K562 (cell line): Measurements from ENCODE around the gene LCNL1. TPM values are rescaled to one million over a fixed set of nuclear protein-coding genes. Genes with fewer than 3 reads are reported as not detected.

Source experiments
- ARID4B ChIP-seq: sonication (generic); formaldehyde crosslinking; IDR thresholded peaks from 2 replicates; pipeline ENCODE4 v1.8.0; 2022; ENCODE audit warnings: mild to moderate bottlenecking, missing genetic modification reagents
- ATF7 ChIP-seq: fragments of 450-650 bp; IDR thresholded peaks from 2 replicates; pipeline ENCODE4 v1.7.1; 2014; ENCODE audit warnings: mild to moderate bottlenecking, moderate library complexity
- CEBPZ ChIP-seq: fragments of 150-350 bp; IDR thresholded peaks from 2 replicates; pipeline ENCODE4 v1.6.1; 2014; ENCODE audit warnings: low read depth, mild to moderate bottlenecking, low read length, borderline replicate concordance
- CREB3 ChIP-seq: fragments of 450-650 bp; conservative IDR thresholded peaks from 2 replicates; pipeline ENCODE4 v1.6.1; 2016; ENCODE audit warnings: missing genetic modification characterization, low read depth, mild to moderate bottlenecking, missing compliant biosample characterization, moderate library complexity
- ELF4 ChIP-seq: fragments of 450-650 bp; formaldehyde crosslinking; IDR thresholded peaks from 2 replicates; pipeline ENCODE4 v1.4.0; 2022; ENCODE audit warnings: missing genetic modification characterization
- ETV1 ChIP-seq: fragments of 450-650 bp; conservative IDR thresholded peaks from 2 replicates; pipeline ENCODE4 v1.6.1; 2016; ENCODE audit warnings: missing genetic modification characterization, control low read depth, low read depth, missing compliant biosample characterization
- GMEB1 ChIP-seq: fragments of 250-450 bp; sonication (Bioruptor Pico); IDR thresholded peaks from 2 replicates; pipeline ENCODE4 v1.4.0; 2020; ENCODE audit warnings: mild to moderate bottlenecking
- HDAC6 ChIP-seq: IDR thresholded peaks from 2 replicates; pipeline ENCODE4 v1.6.1; 2012; ENCODE audit warnings: low read depth, mild to moderate bottlenecking, control low read depth, inconsistent platforms, low read length, moderate library complexity
- HMBOX1 ChIP-seq: sonication (generic); IDR thresholded peaks from 2 replicates; pipeline ENCODE4 v1.6.1; 2016
- NFE2 ChIP-seq: IDR thresholded peaks from 2 replicates; pipeline ENCODE4 v1.6.1; 2014; ENCODE audit warnings: antibody characterized with exemption, low read depth
- RNF2 ChIP-seq: sonication (generic); IDR thresholded peaks from 2 replicates; pipeline ENCODE4 v1.6.1; 2016
- SAFB2 ChIP-seq: fragments of 200-400 bp; formaldehyde crosslinking; IDR thresholded peaks from 2 replicates; pipeline ENCODE4 v1.6.1; 2018; ENCODE audit warnings: borderline replicate concordance, low read length, low read depth, moderate library complexity; ENCODE audit not compliant: severe bottlenecking
- U2AF1 ChIP-seq: fragments of 200-400 bp; formaldehyde crosslinking; optimal IDR thresholded peaks from 2 replicates; pipeline ENCODE3; 2017; ENCODE audit warnings: mild to moderate bottlenecking, low read depth, low read length, moderate library complexity
- ZNF274 ChIP-seq: IDR thresholded peaks from 2 replicates; pipeline ENCODE4 v1.6.1; 2011; ENCODE audit warnings: low read depth, mild to moderate bottlenecking, low read length, moderate library complexity, borderline replicate concordance
- ZNF354B ChIP-seq: fragments of 250-450 bp; sonication (Bioruptor Pico); IDR thresholded peaks from 2 replicates; pipeline ENCODE4 v1.4.0; 2020
- ZNF695 ChIP-seq: fragments of 450-650 bp; formaldehyde crosslinking; IDR thresholded peaks from 2 replicates; pipeline ENCODE4 v1.4.0; 2020; ENCODE audit warnings: mild to moderate bottlenecking, moderate library complexity
- polyA plus RNA-seq, 8 experiments: library from polyadenylated mRNA; depleted of rRNA in 4 of 8; stranded (reverse) in 5 of 8; unstranded in 3 of 8; fragments of >200 nt; fragmentation: Nextera tagmentation in 2 of 8; fragmentation: Illumina TruSeq in 1 of 8; extraction: Ambion mirVana in 2 of 8; extraction: Trizol in 1 of 8; gene quantifications; 2 replicates each; pipeline versions ENCODE4 v1.2.1 to v1.2.3, GENCODE V29; 2011 to 2014; ENCODE audit warnings: inconsistent platforms in 1 of 8, missing spikeins in 1 of 8
- total RNA-seq, 7 experiments: library from RNA; depleted of rRNA in 6 of 7; stranded (reverse); fragments of >200 nt in 6 of 7; fragmentation: Illumina TruSeq in 2 of 7; extraction: Trizol in 2 of 7; gene quantifications; 2 replicates each; pipeline versions ENCODE4 v1.2.1 to v1.2.3, GENCODE V29; 2011 to 2021; ENCODE audit warnings: low replicate concordance in 1 of 7

LCNL1 gene
- total and polyA plus RNA-seq, 9 of the 15 experiments (the other 6 are each of a cell fraction or from before 2014, with no cell fraction given), result 0.04 to 0.16 (median 0.04) TPM; not detected in 4

- TF ChIP-seq CEBPZ (no peak), ETV1 (tag) (no peak), ELF4 (CRISPR knock-in tag) (no peak; the same call in 1 of the 2 replicates), ATF7 (peak; percentile 58), ZNF354B (no peak), CREB3 (tag) (no peak), SAFB2 (no peak), HMBOX1 (no peak), GMEB1 (no peak), U2AF1 (no peak), RNF2 (peak; percentile 31; the same call in 1 of the 2 replicates), HDAC6 (no peak), ZNF274 (no peak), ARID4B (CRISPR knock-in tag) (no peak), ZNF695 (no peak), NFE2 (no peak)
These were observed 32.8 kb upstream of the LCNL1 start (continued) for GRCh38 chr9:136949817-136950655.
